ENCODE measurements around the gene TRAF3. TPM values are rescaled to one million over a fixed set of nuclear protein-coding genes. Genes with fewer than 3 reads are reported as not detected.

The TRAF3 gene
- total RNA-seq: 14.7 and 18.4 TPM in 2 replicates

GRCh38 chr14:102776761-102777710 is at the start of gene TRAF3:
Gene TRAF3, plus strand, starts transcription at chr14:102777449. Its CDS starts 92,753 bp downstream, at chr14:102870202.

GRCh38 chr14:102922490-102923200 is 145.4 kb downstream of the TRAF3 start, which contains the start of gene AMN:
Gene AMN, plus strand, starts transcription at chr14:102922663. Its CDS starts 26 bp downstream, at chr14:102922689.

Other genes with a start within 250 kb of the TRAF3 start
- 10.6 and 12.2 TPM in 2 replicates for gene RCOR1, start 184.8 kb upstream of the TRAF3 start, total RNA-seq
- gene AMN, start 145.2 kb downstream of the TRAF3 start, total RNA-seq: not detected in 2 replicates

Data from dermis lymphatic vessel endothelial cell (primary cell).